ENCODE results near the gene KRTAP5-2. TPM values are rescaled to one million over a fixed set of nuclear protein-coding genes. Genes with fewer than 3 reads are reported as not detected.

Gene KRTAP5-2
- total and polyA plus RNA-seq, 9 of the 15 experiments (the other 6 are each of a cell fraction or from before 2014, with no cell fraction given) = not detected

- Histone ChIP-seq H3K79me2 (ENCODE audit: control insufficient read depth, insufficient read depth, low read length) (no peaks in the 10 kb centered on the region), H3K27ac (ENCODE audit: extremely low read depth, low read depth, low read length) (no peak overlapping the region), H3K4me2 (ENCODE audit: insufficient read depth, low read length) (no peak overlapping the region), H3K4me3 (no peak overlapping the region), H3K27me3 (ENCODE audit: control insufficient read depth in 2 of 2, insufficient read depth in 2 of 2, low read length in 2 of 2) (peaks cover 25 to 54% of the 10 kb centered on the region in 2 experiments), H3K4me1 (replicated peaks in 1 of 2; ENCODE audit: control insufficient read depth in 2 of 2, insufficient read depth in 2 of 2, low read length in 2 of 2) (peaks cover 2 to 3% of the 10 kb centered on the region in 2 experiments; a peak in 3 of 5 replicates), H4K20me1 (replicated peaks; ENCODE audit: control insufficient read depth, insufficient read depth, low read length) (no peaks in the 10 kb centered on the region; the same call in 1 of the 2 replicates), H3K9ac (ENCODE audit: insufficient read depth in 1 of 2, low read depth in 2 of 2, low read length in 2 of 2) (no peak overlapping the region), H2AFZ (ENCODE audit: low read depth, low read length) (no peak overlapping the region), H3K9me3 (replicated peaks; ENCODE audit: control insufficient read depth, insufficient read depth, low read depth, low read length) (no peaks in the 10 kb centered on the region), H3K9me1 (ENCODE audit: control insufficient read depth, insufficient read depth, low read length) (peaks cover 4% of the 10 kb centered on the region), H3K36me3 (ENCODE audit: control insufficient read depth, insufficient read depth, low read length) (no peaks in the 10 kb centered on the region)
- 7% methylated on average over 9 of the region's 9 CpGs for WGBS (ENCODE audit: insufficient coverage, low coverage, missing lambda C conversion rate)
- in situ Hi-C loops (cut with MboI) = no loop called here
- FAIRE-seq = no peak
- ATAC-seq = no peak
- intact Hi-C loops (cut with micrococcal nuclease) = no loop called here
- no peak for TF ChIP-seq ZNF197 (CRISPR knock-in tag; IDR thresholded peaks at IDR 0.05; ENCODE audit: low read depth)
- TF ChIP-seq ZNF134 (CRISPR knock-in tag; conservative IDR thresholded peaks at IDR 0.05) = no peak
- TF ChIP-seq ETV6 (IDR thresholded peaks at IDR 0.05; ENCODE audit: borderline replicate concordance in 1 of 2, low read depth in 2 of 2, low read length in 1 of 2) = no peak
- TF ChIP-seq ETV6 (CRISPR knock-in tag; IDR thresholded peaks at IDR 0.05; ENCODE audit: borderline replicate concordance) = no peak
- no peak for TF ChIP-seq PTBP1 (IDR thresholded peaks at IDR 0.05; ENCODE audit: low read depth, low read length)
- no peak for TF ChIP-seq XRCC3 (IDR thresholded peaks at IDR 0.05)
- no peak for TF ChIP-seq U2AF2 (optimal IDR thresholded peaks at IDR 0.05; ENCODE audit: low read depth, low read length)
- TF ChIP-seq ILK (tag; IDR thresholded peaks at IDR 0.05; ENCODE audit: borderline replicate concordance, low read depth) = no peak
- no peak for TF ChIP-seq FOXA3 (CRISPR knock-in tag; conservative IDR thresholded peaks at IDR 0.05 in 1 of 2, IDR thresholded peaks at IDR 0.05 in 1 of 2)
- TF ChIP-seq, protein P1, sequence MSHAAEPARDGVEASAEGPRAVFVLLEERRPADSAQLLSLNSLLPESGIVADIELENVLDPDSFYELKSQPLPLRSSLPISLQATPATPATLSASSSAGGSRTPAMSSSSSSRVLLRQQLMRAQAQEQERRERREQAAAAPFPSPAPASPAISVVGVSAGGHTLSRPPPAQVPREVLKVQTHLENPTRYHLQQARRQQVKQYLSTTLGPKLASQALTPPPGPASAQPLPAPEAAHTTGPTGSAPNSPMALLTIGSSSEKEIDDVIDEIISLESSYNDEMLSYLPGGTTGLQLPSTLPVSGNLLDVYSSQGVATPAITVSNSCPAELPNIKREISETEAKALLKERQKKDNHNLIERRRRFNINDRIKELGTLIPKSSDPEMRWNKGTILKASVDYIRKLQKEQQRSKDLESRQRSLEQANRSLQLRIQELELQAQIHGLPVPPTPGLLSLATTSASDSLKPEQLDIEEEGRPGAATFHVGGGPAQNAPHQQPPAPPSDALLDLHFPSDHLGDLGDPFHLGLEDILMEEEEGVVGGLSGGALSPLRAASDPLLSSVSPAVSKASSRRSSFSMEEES (CRISPR knock-in tag; IDR thresholded peaks at IDR 0.05) = no peak
- no peak for TF ChIP-seq PRMT5 (CRISPR knock-in tag; IDR thresholded peaks at IDR 0.05)
- no peak for DNase-seq (ENCODE audit: extremely low read depth in 1 of 4, low spot score in 3 of 4)
- ChIA-PET CTCF (ENCODE audit: low intra/inter-chr PET ratio) (no interaction called here), POLR2A (no interaction called here)
- BruUV-seq (replicated peaks) = no TSS peak
Measured at GRCh38 chr11:1623716-1624115, 25.6 kb upstream of the KRTAP5-2 start.

Measured in K562 (cell line).